Left renal pelvis (tissue), 4 donors: ENCODE results near the gene WNK2. TPM values are rescaled to one million over a fixed set of nuclear protein-coding genes. Genes with fewer than 3 reads are reported as not detected.

Experiments used
- DNase-seq, 4 donors: peaks; one replicate each; pipeline ENCODE4 v3.0.0-alpha.2; 2013; ENCODE audit warnings: low read depth in 4 of 4, low spot score in 3 of 4
- polyA plus RNA-seq, 4 donors: library from polyadenylated mRNA; unstranded; fragments of 120-200 nt; gene quantifications; one replicate each; pipeline ENCODE4 v1.2.1, GENCODE V29; 2013; ENCODE audit not compliant: insufficient read length in 4 of 4

WNK2 gene
- polyA plus RNA-seq, 4 donors: 10.3 to 31.1 (median 21.3) TPM

DNA sequence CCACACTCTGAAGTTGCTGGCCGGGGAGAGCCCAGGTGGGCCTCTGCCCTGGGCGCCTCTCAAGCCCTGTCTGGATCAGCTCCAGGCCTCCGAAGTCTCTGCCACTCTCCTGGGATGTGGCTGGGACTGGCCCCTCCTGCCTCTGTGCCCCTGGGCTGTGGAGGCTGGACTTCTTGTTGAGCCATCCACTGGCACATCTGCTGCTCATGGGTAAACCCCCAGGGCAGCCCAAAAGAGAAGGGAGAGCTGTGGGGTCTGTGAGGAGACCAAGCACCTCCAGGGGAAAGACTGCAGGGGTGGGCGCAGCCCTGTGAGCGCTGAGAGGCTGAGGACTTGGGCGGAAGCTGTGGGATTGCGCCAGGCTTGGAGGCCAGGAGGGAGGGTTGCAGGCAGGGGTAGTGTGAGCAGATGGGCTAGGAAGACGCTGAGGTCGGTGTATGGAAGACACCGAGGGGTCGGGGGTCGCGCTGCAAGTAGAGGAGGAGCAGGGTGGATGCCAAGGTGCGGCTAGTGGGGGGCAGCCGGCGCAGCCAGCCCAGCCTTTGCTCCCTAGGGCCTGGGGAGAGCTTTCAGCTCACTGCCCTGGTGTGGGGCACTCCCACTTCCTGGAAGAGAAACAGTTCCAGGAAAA lies 118.1 kb downstream of the WNK2 start:
- no peak for DNase-seq

DNA sequence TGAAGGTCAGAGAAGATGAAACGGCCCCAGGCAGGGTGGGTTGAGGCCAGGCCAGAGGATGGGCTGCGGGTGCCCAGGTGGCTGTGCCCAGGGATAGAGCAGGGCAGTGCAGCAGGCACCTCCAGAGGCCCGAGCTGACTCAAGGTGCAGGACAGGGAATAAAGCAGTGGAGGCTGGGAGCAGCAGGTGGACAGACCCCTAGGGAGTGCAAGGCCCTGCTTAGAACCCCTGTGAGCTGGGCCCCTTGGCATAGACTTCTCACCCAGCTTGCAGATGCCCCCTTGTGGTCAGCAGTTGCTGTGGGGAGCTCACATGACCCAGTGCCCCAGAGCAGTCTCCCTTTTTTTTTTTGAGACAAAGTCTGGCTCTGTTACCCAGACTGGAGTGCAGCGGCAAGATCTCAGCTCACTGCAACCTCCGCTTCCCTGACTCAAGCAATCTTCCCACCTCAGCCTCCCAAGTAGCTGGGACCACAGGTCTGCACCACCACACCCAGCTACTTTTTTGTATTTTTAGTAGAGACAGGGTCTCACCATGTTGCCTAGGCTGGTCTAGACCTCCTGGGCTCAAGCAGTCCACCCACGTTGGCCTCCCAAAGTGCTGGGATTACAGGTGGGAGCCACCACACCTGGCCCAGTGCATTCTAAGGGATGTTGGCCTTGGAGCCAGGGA lies 118.8 kb downstream of the WNK2 start:
- DNase-seq: no peak

DNA sequence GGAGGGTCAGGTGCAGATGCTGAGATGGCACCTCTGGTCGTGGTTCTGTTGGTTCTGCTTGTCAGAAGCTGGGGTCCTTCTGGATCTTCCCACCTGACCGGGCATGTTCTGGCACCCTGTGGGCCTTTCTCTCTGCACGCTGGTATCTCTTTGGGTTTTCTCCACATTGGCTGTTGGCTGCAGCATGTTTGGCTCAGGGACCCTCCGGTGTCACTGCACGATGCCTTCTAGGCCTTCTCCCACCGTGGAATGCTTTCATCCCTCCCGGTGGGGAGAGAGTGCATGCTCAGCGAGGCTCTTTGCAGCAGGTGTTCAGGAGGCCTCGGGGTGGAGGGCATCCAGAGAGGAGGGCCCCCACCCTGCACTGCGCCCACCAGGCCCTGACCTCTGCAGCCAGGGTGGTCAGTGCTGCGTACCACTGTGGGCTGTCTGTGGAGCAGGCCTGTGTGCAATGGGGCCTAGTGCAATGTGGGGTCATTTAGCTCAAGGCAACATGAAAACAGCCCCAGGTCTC lies 119.4 kb downstream of the WNK2 start:
- DNase-seq: no peak

DNA sequence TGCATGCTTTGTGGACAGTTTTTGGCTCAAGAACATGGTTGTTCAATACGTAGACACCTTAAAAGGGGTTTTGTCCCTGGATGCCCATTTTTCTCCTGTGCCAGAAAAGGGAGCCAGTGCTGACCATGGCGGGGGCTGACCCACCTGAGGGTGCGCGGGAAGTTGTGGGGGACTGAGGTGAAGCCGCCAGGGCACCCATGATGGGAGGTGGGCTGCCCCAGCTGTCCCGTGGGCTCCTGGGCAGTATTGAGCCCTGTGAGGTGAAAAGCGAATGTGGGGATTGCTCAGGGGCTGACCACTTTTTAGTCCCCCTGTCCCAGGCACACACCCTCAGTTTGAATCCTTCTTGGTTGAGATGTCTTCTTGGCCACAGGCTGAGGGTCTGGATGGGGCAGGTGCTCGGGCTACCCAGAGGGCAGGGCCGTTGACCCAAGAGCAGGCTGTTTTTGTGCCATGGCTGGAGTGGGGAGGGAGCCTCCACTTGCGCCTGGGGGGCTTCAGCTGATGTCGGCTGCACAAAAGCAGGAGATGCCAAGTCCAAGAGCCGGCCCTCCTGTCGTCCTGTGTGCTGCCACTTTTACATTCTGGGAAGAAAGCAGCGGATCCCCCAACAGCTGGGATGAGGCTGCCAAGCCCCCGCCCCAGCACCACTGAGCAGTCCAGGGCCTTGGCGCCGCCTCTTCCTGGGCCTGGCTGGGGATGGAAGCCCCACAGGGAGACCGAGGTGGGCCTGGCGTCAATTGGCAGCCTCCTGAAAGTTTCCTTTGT lies 120.1 kb downstream of the WNK2 start:
- DNase-seq: no peak

DNA sequence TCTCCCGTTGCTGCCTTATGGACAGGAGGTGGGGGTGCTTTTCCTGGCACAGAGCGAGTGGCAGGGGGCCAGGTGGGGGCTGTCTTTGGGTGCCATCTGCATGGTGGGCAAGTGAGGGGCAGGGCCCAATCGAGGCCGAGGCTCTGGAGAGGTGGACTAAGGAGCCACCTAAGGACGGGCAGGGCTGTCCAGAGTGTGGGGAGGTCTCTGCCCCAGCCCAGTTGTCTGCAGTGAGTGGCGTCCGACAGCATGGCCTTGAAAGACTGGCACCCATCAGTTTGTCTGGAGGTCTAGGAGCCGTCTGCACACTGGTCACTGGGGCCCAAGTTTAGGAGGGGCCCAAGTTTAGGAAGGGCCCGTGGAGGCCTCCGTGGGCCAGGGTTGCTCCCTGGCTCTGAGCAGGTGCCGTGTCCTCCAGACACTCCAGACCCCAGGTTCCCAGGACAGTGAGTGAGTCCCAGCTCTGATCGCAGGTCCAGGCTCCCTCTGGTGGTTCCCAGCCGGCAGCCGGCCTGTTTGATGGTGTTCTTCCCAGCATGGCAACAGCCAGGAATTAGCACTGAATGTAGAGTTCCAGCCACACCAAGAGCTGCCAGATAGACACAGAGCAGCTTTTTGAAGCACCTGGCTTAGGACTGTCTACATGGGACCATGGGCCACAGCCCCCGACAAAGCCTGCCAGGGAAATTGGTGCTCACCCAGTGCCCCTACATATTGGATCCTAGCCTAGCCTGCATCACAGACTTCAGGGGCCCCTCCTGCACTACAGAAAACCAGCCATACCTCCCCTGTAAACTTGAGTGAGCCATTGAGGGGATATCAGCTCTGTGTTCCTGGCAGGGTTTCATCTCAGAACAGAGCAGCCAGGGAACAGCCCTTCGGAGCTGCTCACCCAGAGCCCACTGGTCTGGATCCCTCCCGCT lies 120.9 kb downstream of the WNK2 start:
- peak; percentile 18 to 39 (median 32) for DNase-seq

DNA sequence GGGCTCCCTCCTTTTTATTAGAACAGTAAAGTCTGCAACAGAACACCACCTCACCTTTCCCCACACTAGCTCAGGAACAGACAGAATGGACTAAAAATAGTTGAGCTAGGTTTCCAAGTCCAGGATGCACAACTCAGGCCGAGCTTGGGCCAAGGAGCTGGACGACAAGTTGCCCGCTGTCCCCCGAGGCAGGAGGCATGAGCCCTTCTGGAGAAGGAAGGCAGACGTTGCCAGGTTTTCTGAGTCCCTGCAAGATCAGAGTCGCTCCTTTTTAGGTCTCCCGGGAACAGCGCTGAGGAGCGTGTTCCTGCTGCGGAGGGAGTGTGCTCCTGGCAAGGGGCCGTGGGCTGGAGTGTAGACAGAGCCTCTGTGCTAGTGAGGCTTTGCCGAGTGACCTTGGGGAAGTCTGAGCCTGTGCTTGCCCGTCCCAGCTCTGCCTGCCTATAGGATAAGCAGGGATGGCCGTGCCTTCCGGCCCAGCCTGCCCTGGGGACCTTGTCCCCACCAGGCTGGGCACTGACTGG lies 121.6 kb downstream of the WNK2 start:
- DNase-seq: no peak

DNA sequence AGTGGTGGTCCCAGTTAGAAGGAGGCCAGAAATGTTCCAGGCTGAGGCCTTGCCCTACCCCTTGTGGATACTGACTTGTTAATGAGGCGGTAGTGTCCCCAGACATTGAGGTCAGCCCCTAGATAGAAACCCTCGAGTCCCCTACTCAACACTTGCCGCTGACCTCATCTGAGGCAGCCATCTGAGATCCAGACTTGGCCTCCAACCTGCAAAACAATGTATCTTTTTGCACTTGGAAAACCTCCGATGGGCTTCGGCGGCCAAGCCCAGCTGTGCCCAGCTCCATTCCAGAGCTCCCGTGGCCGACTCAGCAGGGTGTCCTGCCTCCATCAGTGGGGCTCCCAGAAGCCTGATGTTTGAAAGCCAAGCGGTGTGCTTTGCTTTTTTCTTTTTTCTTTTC lies 122.1 kb downstream of the WNK2 start:
- no peak for DNase-seq

DNA sequence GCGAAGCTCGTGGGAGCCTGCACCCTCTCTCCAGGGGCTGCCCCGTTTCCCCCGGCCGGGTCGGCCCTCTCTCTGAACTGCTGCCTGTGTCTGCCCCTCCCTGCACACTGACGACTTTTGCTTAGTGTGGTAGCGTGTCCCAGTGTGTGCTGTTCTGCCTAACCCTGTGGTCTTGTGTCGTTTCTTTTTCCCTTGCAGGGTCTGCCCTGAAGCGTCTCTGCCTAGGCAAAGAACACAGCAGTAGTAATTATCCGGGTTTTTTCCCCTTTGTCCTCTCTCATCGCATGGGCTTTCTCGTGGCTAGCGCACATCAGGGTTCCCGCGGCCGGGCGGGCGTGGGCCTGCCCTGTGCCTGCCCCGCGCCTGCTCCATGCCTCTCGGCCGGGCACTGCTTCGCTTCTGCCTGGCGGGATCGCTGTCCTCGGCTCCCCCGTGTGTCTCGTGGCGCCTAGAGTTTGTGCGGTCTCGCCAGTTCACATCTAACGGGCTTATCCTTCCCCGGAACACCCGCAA lies 122.7 kb downstream of the WNK2 start:
- DNase-seq: no peak

DNA sequence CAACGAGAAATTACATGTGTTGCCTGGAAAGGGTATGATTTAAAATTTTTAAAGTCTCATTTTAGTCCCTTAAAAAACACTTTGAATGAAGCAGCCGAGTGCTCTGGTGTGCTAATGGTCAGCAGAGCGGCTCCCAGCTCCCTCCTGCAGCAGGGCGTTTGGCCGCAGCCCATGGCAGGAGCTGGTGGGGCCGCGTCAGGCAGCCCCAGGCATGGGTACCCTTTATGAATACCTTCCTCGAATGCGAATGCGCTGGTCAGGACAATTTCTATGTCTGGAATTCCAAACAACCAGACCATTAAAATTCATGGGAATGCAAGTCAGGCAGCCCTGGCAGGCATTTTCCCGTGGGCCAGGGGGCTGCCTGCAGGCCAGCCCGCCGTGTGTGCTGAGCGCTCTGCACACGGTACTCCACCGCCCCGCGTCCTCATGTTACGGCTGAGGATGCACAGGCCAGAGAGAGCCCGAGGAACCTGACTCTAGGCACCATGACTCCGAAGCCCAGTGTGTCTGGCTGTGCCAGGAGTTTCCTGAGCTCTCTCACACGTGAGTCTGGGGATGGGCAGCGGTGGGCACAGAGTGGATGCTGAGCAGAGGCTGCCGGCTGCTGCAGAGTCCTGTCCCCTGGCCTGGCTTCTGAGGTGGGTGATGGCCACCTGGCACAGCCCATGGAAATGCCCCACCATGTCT lies 123.7 kb downstream of the WNK2 start:
- DNase-seq: no peak

DNA sequence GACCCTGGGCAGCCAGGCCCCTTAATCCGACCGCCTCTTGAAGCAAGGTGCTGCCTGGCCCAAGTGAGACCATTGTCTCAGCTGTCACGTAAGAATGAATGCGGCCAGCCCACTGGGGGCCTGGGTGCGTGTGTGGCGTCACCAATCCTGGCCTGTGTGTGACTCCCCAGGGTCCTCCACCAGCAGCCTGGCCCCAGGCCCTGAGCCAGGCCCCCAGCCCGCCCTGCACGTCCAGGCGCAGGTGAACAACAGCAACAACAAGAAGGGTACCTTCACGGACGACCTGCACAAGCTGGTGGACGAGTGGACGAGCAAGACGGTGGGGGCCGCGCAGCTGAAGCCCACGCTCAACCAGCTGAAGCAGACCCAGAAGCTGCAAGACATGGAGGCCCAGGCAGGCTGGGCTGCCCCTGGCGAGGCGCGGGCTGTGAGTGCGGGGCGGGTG lies 124.2 kb downstream of the WNK2 start:
- no peak for DNase-seq

DNA sequence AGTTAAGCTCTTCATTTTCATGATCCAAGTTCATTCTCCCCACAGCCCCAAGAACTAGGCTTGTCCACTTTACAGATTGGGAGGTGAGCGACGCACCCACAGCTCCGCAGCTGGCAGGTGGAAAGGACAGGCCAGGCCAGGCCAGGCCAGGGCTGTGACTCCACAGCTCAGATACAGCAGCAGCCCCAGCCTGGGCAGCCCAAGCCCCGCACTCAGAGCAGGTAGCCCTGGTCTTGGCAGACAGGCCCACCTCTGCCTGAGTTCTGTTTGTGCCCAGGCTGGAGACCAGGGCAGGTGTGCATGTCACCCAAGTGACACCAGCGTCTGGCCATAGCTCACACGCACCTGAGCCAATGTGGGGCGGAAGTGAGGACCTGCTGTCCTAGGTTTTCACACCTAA lies 124.7 kb downstream of the WNK2 start:
- no peak for DNase-seq

DNA sequence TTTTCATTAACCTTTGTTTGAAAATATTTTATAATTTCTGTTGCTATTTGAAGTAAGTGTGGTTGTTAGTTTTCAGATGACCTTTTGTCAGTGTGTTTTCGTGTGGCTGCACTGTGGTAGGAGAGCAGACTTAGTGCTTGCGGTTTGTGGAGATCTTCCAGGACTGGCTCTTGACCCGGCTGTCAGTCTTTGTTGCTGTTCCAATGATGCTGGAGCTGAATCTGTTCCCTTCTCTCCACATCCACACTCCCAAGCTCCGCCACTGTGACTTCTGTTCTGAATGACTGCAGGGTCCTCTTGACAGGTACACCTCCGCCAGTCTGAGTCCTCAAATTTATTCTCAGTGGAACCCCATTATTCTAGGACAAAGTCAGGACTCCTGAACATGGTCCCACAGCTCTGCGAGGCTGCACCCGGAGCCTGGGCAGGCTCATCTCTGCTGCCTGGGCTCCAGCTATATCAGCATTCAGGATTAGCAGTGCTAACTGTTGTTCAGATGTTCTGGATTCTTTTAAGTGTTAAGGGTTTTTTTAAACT lies 126.0 kb downstream of the WNK2 start:
- DNase-seq: no peak

DNA sequence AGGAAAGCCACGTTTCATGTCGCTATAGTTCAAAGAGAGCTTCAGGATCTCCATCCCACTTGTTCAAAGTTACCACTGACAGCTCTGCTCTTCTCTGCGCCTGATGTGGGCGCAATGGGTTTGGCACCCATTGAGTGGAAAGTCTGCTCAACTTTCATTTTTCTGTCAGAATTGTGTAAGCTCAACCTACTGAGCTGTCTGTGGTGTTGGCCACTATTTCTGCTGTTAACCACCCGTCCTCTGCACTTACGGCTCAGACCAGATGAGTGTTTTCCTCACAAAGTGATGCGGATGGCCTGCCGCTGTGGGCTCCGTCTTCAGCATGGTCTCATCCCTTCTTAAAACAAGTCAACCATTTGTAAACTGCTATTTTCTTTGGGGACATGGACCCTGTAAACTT lies 131.2 kb downstream of the WNK2 start:
- DNase-seq: no peak

DNA sequence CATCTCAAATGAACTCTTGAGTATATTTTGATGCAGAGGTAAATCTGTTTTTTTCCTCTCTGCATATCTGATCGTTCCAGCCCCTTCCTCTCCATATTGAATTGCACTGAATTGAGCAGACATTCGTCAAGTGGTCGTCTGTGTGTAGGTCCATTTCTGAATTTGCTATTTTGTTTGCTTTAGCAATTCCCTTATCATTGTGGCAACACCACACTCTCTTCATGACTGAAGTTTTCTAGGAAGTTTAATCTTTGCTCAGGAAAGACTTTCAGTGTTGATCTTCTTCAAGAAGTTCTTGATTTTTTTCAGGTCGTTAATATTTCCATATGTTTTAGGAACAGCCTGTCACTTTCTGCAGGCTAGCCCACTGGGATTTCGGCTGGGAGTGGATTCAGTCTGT lies 132.0 kb downstream of the WNK2 start:
- DNase-seq: no peak

DNA sequence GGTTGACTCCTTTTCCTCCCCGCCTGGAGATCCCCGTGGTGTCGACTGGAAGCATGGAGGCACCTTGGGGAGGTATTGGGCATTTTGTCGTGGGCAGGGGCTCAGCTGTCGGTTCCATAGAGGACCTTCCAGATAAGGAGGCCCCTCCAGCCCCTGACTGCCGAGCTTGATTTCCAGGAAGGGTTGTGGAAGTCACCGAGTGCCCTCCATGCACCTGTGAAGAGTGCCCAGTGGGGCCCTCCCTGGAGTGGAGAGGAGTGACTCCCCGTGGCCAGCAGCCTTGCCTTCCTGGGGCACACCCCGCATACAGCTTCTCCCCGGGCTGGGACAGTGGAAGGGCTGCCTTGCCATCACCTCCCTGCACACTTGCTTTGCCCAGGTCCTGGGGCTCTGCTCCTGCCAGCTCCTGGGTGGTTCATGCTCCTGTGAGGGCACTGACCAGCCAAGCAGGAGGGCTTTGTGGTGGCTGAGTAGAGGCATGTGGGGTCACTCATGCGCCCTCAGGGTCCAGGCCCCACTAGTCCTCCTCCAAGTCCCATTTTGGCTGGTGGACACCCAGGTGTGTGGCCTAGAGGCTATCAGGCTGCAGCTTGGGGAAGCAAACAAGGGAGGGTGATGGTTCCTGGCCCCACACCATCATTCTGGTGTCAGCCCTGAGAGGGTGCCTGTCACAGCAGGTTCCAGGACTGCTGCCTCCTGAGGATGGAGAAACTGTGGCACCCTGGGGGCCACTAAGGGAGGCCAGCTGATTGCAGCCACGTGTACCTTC lies 133.0 kb downstream of the WNK2 start:
- DNase-seq: no peak

DNA sequence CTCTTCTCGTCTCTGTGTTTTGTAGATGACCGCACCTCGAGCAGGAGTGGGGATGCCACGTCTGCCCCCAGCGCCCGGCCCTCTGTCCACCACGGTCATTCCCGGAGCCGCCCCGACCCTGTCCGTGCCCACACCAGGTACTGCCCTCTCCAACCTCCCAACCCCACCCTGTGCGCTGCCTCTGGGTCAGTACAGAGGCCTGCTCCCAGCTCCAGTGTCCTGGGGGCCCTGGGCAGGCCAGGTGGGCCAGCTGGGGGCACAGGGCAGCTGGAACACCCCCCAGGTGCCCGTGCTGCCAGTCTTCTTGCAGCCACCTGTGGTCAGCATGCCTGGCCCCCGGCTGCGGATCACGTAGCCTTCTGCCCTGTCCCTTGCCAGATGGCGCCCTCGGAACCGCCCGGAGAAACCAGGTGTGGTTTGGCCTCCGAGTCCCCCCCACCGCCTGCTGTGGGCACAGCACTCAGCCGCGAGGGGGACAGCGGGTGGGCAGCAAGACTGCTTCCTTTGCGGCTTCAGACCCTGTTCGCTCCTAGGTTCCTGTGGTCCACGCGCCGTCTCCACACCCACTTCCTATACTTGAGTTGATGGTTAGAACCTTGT lies 133.7 kb downstream of the WNK2 start:
- no peak for DNase-seq

DNA sequence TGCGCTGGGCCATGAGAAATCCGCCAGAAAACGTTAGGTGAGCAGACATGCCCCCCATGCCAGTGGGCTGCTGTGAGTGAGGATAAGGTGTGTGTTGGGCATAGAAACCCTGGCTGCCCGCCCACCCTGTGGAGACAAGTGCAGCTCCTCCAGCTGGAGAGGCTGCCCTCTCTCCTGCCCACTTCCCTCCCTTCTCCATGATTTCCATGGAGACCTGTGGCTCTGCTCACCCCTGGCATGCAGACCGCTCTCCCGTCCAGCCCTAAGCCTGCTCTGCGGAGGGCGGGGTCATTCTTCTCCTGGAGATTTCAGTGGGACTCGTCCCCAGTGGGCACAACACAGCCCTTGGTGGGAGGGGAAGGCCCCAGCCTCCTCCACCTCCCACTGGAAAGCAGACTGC lies 134.5 kb downstream of the WNK2 start:
- no peak for DNase-seq
